Activated naive CD4-positive, alpha-beta T cell treated with anti-CD3 and anti-CD28 coated beads, Interleukin-2, amount 10 ng/mL, durations not matched to agents 7 days and 5 days (primary cell): ENCODE measurements around the gene SLC6A6.
"Not testable (repeated sequence)": the region's sequence is repeated elsewhere in the genome, so short reads cannot be mapped to it uniquely, and the experiment has no call there.

Experiments used
- CTCF ChIA-PET: fragments of 350-600 bp; sonication (Branson Sonifier 250); formaldehyde crosslinking; loops from one replicate; lab custom pipeline; 2021; ENCODE audit warnings: antibody characterized with exemption; lab: Charles Lee
- DNase-seq: peaks from one replicate; pipeline ENCODE4 v3.0.0-alpha.2; 2020
- H3K27ac Mint-ChIP-seq: one replicate; pipeline ENCODE4 v1.8.0; 2021; ENCODE audit warnings: mild to moderate bottlenecking, moderate library complexity, mixed read lengths
- H3K27me3 Mint-ChIP-seq: one replicate; pipeline ENCODE4 v1.8.0; 2021; ENCODE audit warnings: mild to moderate bottlenecking, mixed read lengths
- H3K36me3 Mint-ChIP-seq: one replicate; pipeline ENCODE4 v1.8.0; 2021; ENCODE audit warnings: mixed read lengths
- H3K4me1 Mint-ChIP-seq: one replicate; pipeline ENCODE4 v1.8.0; 2021; ENCODE audit warnings: mixed read lengths
- H3K4me3 Mint-ChIP-seq: one replicate; pipeline ENCODE4 v1.8.0; 2021; ENCODE audit warnings: mild to moderate bottlenecking, moderate library complexity, mixed read lengths
- H3K9me3 Mint-ChIP-seq: one replicate; pipeline ENCODE4 v1.8.0; 2021; ENCODE audit warnings: mixed read lengths

Gene SLC6A6

DNA sequence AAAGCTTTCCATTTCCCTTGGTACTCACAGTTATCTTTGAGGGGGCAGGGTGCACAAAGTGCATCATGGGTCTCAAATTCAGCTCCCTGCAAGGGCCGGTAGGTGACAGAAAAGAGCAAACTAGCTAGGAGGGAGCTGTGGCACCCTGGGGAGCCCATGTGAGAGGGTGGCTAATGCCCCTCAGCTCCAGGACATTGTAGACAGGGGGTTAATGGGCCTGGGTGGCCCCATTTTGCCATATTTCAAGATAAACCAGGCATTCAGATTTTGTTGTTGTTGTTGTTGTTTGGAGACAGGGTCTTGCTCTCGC lies 3.7 kb upstream of the SLC6A6 start:
- DNase-seq: no peak
- Mint-ChIP-seq H3K9me3 (no peaks in the 10 kb centered on the region), H3K36me3 (peaks cover 4% of the 10 kb centered on the region), H3K27me3 (peaks cover 38% of the 10 kb centered on the region), H3K27ac (no peak overlapping the region), H3K4me1 (peaks cover 31% of the 10 kb centered on the region), H3K4me3 (no peak overlapping the region)
- CTCF ChIA-PET: interaction anchor here (0.9 to 2.9 kb wide), 5 partner anchors 26 to 137 kb away, joined by 3 to 12 read pairs (median 3); no protein-coding TSS in a partner anchor

- Mint-ChIP-seq H3K27ac (peak overlapping the region; percentile 99), H3K36me3 (peaks cover 12% of the 10 kb centered on the region), H3K4me1 (peaks cover 56% of the 10 kb centered on the region), H3K9me3 (no peaks in the 10 kb centered on the region), H3K4me3 (peak overlapping the region; percentile 95), H3K27me3 (peaks cover 38% of the 10 kb centered on the region)
- no peak for DNase-seq
- CTCF ChIA-PET: interaction anchor here (1.1 to 3.0 kb wide), 9 partner anchors 23 to 65 kb away, joined by 3 to 21 read pairs (median 6); no protein-coding TSS in a partner anchor
These were observed 608 bp upstream of the SLC6A6 start for GRCh38 chr3:14401692-14402303.

DNA sequence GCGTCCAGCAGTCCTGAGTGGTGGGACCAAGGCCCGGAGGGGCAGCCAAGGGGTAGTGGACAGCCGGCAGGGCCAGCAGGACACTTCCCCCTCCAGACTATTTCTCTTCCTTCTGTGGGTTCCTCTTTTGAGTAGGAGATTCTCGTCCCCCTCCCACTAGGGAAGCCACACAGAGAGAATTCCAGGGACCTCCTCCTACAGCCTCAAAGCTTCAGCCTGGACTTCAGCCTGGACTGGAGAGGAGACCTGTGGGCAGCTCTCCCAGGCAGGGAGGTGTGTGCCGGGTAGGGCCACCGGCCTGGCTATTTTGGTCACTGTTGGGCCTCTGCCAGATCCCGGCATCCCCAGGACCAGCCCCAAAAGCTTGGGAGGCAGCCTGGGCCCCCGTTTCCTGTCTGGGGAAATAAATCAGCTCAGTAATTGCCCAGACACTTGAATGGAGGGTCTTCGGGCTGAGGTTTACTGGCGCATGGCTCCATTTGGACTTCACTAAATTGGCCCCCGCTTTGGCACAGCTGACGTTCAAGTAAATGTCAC lies 1.3 kb downstream of the SLC6A6 start:
- H3K27ac Mint-ChIP-seq: peak overlapping the region; percentile 94
- peak overlapping the region; percentile 95 for H3K4me3 Mint-ChIP-seq
- H3K9me3 Mint-ChIP-seq: no peaks in the 10 kb centered on the region
- peaks cover 52% of the 10 kb centered on the region for H3K4me1 Mint-ChIP-seq
- CTCF ChIA-PET: interaction anchor here (0.6 to 2.5 kb wide), 5 partner anchors 25 to 953 kb away, joined by 3 to 21 read pairs (median 3); no protein-coding TSS in a partner anchor
- no peak for DNase-seq
- H3K27me3 Mint-ChIP-seq: peaks cover 32% of the 10 kb centered on the region
- peaks cover 22% of the 10 kb centered on the region for H3K36me3 Mint-ChIP-seq

GRCh38 chr3:14404186-14404585 lies 1.8 kb downstream of the SLC6A6 start:
- H3K4me3 Mint-ChIP-seq: peak overlapping the region; percentile 95
- H3K4me1 Mint-ChIP-seq: peaks cover 55% of the 10 kb centered on the region

DNA sequence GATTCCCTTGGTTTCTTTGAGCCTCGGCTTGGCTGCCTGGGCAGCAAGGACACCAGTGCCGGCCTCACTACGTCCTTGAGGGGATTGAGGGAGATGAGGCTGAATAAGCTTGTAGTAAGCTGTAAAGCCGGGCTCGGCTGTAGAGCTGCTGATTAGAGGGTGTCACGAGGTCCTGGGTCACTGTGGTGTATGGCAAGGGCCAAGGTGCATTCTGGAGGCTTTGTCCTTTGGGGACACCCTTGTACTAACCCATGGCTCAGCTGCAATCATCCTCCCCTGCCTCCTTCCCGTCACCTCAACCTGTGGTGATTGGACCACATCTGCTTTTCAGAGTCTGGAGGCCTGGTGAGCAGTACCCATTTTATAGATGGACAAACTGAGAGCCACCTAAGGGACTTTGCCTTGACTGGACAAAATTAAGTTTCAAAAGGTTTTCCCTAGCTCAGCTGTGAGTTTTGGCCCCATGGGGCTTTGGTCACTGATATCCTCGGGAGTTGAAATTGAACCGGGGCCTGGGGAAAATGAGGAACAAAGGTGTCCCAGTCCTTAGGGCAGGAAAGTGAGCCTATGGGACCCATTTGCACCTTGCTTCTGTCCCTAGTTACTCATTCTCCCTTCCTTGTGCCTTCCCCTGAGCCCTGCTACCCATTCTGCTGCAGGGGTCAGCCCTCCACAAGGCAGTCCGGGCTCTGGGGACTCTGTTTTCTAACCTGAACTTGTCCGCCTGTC lies 2.4 kb downstream of the SLC6A6 start:
- Mint-ChIP-seq H3K27me3 (peaks cover 25% of the 10 kb centered on the region), H3K9me3 (no peaks in the 10 kb centered on the region), H3K4me3 (peak overlapping the region; percentile 95), H3K36me3 (peaks cover 22% of the 10 kb centered on the region), H3K4me1 (peaks cover 59% of the 10 kb centered on the region), H3K27ac (no peak overlapping the region)
- CTCF ChIA-PET: interaction anchor here (0.7 to 1.5 kb wide), 3 partner anchors 21 to 56 kb away, joined by 3 to 6 read pairs (median 4); no protein-coding TSS in a partner anchor
- DNase-seq: no peak

More at GRCh38 chr3:14404186-14404585, 1.8 kb downstream of the SLC6A6 start:
- CTCF ChIA-PET: interaction anchor here (0.6 to 1.5 kb wide), 4 partner anchors 22 to 953 kb away, joined by 3 to 6 read pairs (median 3); no protein-coding TSS in a partner anchor
- no peaks in the 10 kb centered on the region for H3K9me3 Mint-ChIP-seq
- H3K27me3 Mint-ChIP-seq: peaks cover 31% of the 10 kb centered on the region
- H3K36me3 Mint-ChIP-seq: peaks cover 22% of the 10 kb centered on the region
- H3K27ac Mint-ChIP-seq: no peak overlapping the region
- no peak for DNase-seq

- H3K36me3 Mint-ChIP-seq: peaks cover 22% of the 10 kb centered on the region
- no peak overlapping the region for H3K27ac Mint-ChIP-seq
These were observed 3.2 kb downstream of the SLC6A6 start for GRCh38 chr3:14405360-14406238.

GRCh38 chr3:14406336-14406735 lies 3.9 kb downstream of the SLC6A6 start:
- H3K4me1 Mint-ChIP-seq: peaks cover 64% of the 10 kb centered on the region
- CTCF ChIA-PET: no interaction called here
- H3K27me3 Mint-ChIP-seq: peaks cover 12% of the 10 kb centered on the region
- H3K36me3 Mint-ChIP-seq: peaks cover 26% of the 10 kb centered on the region
- no peak for DNase-seq
- H3K4me3 Mint-ChIP-seq: peak overlapping the region; percentile 15
- no peaks in the 10 kb centered on the region for H3K9me3 Mint-ChIP-seq
- no peak overlapping the region for H3K27ac Mint-ChIP-seq

More at GRCh38 chr3:14405360-14406238, 3.2 kb downstream of the SLC6A6 start:
- Mint-ChIP-seq H3K4me1 (peaks cover 64% of the 10 kb centered on the region), H3K4me3 (peak overlapping the region; percentile 15), H3K27me3 (peaks cover 20% of the 10 kb centered on the region), H3K9me3 (no peaks in the 10 kb centered on the region)
- no peak for DNase-seq
- CTCF ChIA-PET: interaction anchor here (1.2 to 1.5 kb wide), 2 partner anchors 21 to 55 kb away, joined by 4 to 6 read pairs; no protein-coding TSS in a partner anchor

DNA sequence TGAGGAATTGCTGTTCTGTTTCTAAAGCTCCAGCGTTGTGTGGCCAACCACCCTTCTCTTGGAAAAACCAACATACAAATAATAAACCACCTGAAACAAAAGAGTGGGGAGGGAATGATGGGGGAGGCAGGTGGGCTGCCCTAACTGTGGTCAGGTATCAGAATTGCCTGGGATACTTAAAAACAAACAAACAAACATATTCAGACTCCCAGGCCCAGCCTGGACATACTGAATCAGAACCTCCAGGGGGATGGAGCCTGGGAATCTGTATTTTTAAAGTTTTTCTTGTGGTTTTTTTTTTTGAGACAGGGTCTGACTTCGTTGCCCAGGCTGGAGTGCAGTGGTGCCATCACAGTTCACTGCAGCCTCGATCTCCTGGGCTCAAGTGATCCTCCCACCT lies 4.4 kb downstream of the SLC6A6 start:
- peaks cover 59% of the 10 kb centered on the region for H3K4me1 Mint-ChIP-seq
- H3K36me3 Mint-ChIP-seq: peaks cover 27% of the 10 kb centered on the region
- no peaks in the 10 kb centered on the region for H3K9me3 Mint-ChIP-seq
- H3K4me3 Mint-ChIP-seq: no peak overlapping the region
- no peak overlapping the region for H3K27ac Mint-ChIP-seq
- peaks cover 8% of the 10 kb centered on the region for H3K27me3 Mint-ChIP-seq
- CTCF ChIA-PET: no interaction called here
- no peak for DNase-seq

DNA sequence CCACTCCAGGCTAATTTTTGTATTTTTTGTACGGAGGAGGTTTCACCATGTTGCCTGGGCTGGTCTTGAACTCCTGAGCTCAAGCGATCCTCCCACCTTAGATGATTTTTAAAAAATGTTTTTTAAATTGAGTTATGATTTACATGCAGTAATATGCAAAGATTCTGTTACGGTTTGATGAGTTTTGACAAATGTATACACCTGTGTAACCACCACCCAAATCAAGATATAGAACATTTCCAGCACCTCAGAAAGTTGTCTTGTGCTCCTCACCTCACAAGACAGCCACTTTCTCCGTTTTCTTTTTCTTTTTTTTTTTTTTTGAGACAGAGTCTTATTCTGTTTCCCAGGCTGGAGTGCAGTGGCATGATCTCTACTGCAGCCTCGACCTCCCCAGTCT lies 4.8 kb downstream of the SLC6A6 start:
- Mint-ChIP-seq H3K9me3 (no peaks in the 10 kb centered on the region), H3K4me1 (peaks cover 55% of the 10 kb centered on the region), H3K27me3 (peaks cover 3% of the 10 kb centered on the region), H3K4me3 (no peak overlapping the region), H3K36me3 (peaks cover 27% of the 10 kb centered on the region), H3K27ac (no peak overlapping the region)
- DNase-seq: no peak
- CTCF ChIA-PET: no interaction called here

DNA sequence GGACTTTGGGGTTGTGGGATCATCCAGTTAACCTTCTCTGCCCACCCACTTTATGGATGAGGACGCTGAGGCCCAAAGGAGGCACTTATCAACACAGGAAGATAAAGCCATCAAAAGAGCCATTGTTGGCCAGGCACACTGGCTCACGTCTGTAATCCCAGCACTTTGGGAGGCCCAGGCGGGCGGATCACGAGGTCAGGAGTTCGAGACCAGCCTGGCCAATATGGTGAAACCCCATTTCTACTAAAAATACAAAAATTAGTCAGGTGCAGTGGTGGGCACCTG lies 7.3 kb downstream of the SLC6A6 start:
- CTCF ChIA-PET, H3K9me3 Mint-ChIP-seq, H3K27me3 Mint-ChIP-seq, DNase-seq, H3K4me3 Mint-ChIP-seq, H3K27ac Mint-ChIP-seq: not testable (repeated sequence)
- H3K4me1 Mint-ChIP-seq: peaks cover 41% of the 10 kb centered on the region
- H3K36me3 Mint-ChIP-seq: peaks cover 23% of the 10 kb centered on the region

GRCh38 chr3:14410106-14410502 lies 7.7 kb downstream of the SLC6A6 start:
- H3K36me3 Mint-ChIP-seq: peaks cover 23% of the 10 kb centered on the region
- DNase-seq: no peak
- CTCF ChIA-PET: no interaction called here
- H3K4me3 Mint-ChIP-seq: no peak overlapping the region
- H3K27ac Mint-ChIP-seq: no peak overlapping the region
- no peaks in the 10 kb centered on the region for H3K27me3 Mint-ChIP-seq
- H3K9me3 Mint-ChIP-seq: no peaks in the 10 kb centered on the region
- H3K4me1 Mint-ChIP-seq: peaks cover 37% of the 10 kb centered on the region

DNA sequence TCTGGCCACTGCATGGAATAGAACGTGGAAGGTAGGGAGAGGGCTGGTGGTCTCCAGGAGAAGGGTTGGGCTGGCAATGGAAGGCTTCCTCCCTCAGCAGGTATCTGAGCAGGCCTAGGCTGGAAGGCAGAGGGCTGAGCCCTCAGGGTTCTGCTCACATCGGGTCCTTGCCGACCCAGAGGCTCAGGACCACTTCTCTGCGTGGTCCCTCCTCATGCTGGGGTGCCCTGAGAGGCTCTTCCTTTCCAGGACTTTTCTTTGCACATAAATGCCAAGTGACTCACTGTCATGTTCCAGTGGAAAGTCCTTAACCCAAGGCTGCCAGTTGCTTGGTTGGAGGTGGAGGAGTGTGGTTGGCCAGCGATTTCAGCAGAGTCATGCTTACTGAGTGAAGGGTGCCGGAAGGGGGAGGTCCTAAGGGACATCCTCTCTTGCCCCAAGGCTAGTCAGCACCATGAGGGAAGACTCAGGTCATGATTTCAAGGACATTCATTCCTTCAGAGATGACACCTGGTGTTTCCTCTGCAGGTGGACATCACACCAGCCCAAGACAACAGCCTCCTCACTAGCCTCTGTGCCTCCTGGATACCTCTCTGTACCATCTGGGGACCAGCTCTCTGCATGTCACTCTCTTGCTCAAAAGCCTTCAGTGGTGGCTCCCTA lies 8.2 kb downstream of the SLC6A6 start:
- CTCF ChIA-PET: interaction anchor here (1.5 kb wide), 1 partner anchor 42 kb away, joined by 4 read pairs; no protein-coding TSS in a partner anchor
- Mint-ChIP-seq H3K27ac (no peak overlapping the region), H3K27me3 (no peaks in the 10 kb centered on the region), H3K9me3 (no peaks in the 10 kb centered on the region), H3K36me3 (peaks cover 22% of the 10 kb centered on the region), H3K4me3 (no peak overlapping the region), H3K4me1 (peaks cover 32% of the 10 kb centered on the region)
- peak; percentile 32 for DNase-seq

GRCh38 chr3:14411166-14411526 lies 8.7 kb downstream of the SLC6A6 start:
- CTCF ChIA-PET: interaction anchor here (1.5 kb wide), 1 partner anchor 41 kb away, joined by 4 read pairs; no protein-coding TSS in a partner anchor
- H3K27ac Mint-ChIP-seq: peak overlapping the region; percentile 64
- no peaks in the 10 kb centered on the region for H3K9me3 Mint-ChIP-seq
- DNase-seq: no peak
- H3K4me1 Mint-ChIP-seq: peaks cover 27% of the 10 kb centered on the region
- no peaks in the 10 kb centered on the region for H3K27me3 Mint-ChIP-seq
- H3K4me3 Mint-ChIP-seq: no peak overlapping the region
- H3K36me3 Mint-ChIP-seq: peaks cover 19% of the 10 kb centered on the region
